Activated gamma-delta T cell treated with Interleukin-2 at 50 U/mL for 16 hours (primary cell): ENCODE results near the gene NFKBIE.
"Not testable (repeated sequence)": the region's sequence is repeated elsewhere in the genome, so short reads cannot be mapped to it uniquely, and the experiment has no call there.

ENCODE experiments used
- DNase-seq: peaks from one replicate; pipeline ENCODE4 v3.0.0-alpha.2; 2020

NFKBIE gene

DNA sequence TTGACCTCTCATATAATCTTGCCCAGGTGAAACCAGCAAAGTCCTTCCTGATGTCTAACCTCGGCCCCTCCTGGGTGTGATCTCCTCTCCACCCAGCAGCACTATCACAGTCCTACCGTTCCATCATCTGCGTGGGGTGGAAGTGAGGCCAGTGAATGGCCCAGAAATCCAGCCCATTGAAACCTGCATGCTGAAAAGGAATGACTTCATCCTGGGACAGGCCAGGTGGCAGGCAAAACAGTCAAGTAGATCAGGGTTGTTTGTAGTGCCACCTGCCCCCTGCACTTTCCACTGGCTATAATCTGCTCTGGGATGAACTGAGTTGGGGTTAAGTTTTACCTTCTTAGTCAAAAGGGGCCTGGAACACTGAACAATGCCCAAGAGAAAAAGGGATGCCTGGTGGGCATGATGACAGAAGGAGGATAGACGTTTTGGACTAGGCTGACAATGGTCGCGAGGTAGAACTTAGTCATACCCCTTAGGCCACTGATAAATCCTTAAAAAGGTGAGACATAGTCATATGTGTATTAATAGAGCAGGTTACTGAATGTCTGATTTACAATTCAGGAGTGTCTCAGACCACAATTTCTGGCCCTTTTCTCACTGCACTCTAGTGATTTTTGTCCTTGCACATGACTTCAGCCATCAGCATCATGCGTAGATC is 26.5 kb downstream of the NFKBIE start:
- DNase-seq: no peak

DNA sequence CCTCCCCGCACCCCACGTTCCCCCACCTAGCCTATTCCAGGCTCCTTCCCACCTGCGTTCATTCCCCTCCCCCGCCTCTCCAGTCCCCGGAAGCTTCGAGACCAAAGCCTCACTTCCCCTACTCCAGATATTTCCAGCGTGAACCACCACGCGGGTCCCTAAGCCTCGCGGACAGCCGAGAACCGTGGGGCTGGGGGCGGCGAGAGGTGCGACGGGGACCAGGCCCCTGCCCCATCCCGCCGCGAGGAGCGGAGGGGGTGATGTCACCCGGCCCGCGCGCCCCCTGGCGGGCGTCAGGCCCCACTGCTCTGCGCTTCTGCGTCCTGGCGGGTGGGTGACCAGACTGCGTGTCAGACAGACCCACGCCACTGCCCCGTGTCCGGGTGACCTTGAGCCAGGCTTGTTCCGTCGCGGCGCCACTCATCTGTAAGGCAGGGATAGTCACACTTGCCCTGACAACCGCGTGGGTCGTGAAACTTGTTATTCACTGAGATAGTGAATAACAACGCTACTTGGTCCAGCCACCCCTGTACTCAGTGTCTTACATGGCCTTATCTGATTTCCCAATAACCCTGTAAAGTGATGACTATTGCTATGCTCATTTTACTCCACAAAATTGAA is 27.4 kb downstream of the NFKBIE start:
- DNase-seq: peak; percentile 78

- peak; percentile 58 for DNase-seq
Observed at GRCh38 chr6:44237021-44237812, 28.1 kb downstream of the NFKBIE start.

DNA sequence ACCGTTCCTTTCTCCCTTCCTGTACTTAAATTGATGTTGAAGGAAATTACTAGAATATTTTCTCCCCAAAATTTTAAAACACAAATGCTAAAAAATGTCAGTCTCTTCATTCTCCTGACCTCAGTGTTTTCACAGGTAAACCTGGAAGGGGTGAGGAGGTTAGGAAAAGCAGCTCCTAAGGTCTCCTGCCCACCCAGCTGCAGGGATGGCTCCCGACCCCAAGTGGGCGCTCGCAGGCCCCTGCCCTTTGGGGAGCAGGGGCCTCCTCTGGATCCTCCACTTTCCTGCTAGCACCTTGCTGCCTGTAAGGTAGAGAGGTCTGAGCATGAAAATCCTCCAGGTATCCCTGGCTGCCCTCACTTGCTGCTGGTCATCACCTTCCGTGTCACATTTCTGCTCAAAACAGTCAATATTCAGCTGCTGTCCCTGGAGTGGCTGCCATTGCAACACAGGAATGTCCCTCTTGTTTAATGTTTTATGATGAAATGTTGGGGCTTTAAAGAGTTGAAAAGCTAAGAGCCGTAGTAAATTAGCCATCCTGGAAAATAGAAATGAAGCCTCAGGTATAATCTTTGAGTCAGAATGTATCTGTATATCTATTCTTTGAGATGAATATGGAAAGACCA is 29.3 kb downstream of the NFKBIE start:
- no peak for DNase-seq

DNA sequence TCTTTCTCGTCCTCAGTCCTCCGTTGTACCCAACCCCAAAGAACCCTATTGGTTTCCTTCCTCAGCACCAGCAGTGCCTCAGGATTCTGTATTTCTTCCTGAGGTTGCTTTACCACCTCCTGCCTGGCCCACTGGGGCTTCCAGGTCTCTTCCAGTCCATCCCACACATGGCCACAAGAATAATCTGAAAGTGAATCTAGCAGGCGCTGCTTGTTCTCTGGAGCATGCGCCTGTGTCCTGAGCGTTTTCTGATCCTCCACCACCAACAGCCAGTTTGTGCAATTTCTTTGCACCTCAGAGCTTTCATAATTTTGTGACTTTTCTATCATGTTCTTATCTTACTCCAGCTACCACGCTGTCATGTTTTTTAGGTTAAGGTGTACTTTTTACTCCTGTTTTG is 30.1 kb downstream of the NFKBIE start:
- DNase-seq: no peak

DNA sequence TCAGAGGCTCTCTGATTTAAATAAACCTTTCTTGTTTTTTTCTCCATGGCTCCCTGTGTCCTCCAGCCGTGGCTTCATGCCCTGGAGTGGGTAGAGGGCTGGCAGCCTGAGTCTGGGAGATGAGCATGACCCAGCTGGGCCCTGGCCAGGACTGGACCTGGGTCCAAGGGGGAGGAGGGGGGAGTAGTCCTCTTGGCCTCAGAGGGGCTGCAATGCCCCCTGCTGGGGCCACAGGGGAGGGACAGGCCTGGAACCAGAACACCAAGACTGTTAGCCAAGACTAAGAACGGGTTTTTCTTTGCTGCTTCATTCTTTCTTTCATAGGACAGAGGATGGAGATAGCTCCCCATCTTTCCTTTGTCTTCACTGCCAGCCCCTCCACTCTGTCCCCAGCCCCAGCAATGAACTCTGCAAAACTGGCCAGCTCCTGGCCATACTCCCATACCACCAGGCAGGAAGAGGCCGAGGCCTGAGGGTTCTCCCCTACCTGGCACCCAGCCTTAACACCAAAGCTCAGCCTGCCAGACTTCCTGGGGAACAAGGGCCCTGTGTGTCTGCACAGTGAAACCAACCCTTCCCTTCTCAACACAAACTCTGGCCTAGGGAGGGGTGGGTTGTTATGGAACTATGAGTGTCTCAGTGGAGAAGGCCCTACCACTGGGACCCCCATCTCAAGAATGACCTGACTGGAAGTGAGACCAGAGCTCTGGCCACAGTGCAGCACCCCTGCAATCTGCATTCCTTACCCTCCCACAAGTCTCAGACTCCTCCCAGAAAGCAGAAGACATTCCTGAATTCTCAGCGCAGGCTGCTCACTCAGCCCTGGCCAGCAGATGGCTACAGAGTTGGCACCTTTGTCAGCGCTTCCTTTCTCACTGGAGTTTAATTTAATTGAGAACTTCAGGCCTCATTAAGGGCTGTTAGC is 31.0 kb downstream of the NFKBIE start:
- no peak for DNase-seq

DNA sequence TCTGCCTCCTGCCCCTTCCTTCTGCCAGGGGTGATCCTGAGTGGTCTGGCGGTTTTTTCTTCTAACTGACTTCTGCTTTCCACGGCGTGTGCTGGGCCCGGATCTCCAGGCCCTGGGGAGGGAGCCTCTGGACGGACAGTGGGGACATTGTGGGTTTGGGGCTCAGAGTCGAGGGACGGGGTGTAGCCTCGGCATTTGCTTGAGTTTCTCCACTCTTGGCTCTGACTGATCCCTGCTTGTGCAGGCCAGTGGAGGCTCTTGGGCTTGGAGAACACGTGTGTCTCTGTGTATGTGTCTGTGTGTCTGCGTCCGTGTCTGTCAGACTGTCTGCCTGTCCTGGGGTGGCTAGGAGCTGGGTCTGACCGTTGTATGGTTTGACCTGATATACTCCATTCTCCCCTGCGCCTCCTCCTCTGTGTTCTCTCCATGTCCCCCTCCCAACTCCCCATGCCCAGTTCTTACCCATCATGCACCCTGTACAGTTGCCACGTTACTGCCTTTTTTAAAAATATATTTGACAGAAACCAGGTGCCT is 31.7 kb downstream of the NFKBIE start:
- no peak for DNase-seq

DNA sequence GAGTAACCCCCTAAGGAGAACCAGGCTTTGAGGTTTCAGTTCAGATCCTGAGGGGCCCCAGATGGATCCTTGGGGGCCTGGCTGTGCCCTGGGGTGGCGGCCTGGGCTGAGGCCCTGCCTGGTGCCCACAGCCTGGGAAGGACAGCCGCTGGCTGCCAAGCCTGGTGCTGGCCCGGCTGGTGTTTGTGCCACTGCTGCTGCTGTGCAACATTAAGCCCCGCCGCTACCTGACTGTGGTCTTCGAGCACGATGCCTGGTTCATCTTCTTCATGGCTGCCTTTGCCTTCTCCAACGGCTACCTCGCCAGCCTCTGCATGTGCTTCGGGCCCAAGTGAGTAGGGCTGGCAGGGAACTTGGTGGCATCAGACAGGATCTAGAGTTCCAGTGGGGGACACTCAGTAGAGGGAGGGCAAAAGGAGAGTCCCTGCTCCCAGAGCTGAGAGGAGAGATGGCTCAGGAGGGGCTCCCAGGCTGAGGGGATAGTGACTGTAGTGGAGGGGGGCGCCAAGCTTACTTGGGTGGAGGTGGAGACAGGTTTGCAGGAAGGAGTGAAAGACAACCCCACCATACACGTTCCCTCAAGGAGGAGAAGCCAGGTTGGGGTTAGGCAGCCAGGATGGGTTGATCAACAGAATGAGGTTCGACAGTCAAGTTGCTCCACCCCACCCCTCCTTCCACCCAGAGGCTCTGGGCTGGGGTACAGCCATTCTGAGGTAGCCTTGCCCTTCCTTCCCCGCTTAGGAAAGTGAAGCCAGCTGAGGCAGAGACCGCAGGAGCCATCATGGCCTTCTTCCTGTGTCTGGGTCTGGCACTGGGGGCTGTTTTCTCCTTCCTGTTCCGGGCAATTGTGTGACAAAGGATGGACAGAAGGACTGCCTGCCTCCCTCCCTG is 32.4 kb downstream of the NFKBIE start:
- no peak for DNase-seq

DNA sequence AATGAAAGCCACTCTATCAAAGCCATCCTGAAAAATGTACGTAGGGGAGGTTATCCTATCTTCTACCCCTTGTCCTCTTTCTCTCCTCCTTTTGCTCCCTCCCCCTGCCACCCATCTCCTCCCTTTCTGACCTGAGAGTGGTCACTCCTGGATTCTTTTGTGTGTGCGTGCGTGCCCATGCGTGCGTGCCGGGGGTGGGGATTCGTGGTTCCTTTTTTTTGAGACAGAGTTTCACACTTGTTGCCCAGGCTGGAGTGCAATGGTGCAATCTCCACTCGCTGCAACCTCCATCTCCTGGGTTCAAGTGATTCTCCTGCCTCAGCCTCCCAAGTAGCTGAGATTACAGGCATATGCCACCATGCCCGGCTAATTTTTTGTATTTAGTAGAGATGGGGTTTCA is 33.9 kb downstream of the NFKBIE start:
- DNase-seq: not testable (repeated sequence)

GRCh38 chr6:44230034-44230675 is 35.2 kb downstream of the NFKBIE start:
- no peak for DNase-seq

DNA sequence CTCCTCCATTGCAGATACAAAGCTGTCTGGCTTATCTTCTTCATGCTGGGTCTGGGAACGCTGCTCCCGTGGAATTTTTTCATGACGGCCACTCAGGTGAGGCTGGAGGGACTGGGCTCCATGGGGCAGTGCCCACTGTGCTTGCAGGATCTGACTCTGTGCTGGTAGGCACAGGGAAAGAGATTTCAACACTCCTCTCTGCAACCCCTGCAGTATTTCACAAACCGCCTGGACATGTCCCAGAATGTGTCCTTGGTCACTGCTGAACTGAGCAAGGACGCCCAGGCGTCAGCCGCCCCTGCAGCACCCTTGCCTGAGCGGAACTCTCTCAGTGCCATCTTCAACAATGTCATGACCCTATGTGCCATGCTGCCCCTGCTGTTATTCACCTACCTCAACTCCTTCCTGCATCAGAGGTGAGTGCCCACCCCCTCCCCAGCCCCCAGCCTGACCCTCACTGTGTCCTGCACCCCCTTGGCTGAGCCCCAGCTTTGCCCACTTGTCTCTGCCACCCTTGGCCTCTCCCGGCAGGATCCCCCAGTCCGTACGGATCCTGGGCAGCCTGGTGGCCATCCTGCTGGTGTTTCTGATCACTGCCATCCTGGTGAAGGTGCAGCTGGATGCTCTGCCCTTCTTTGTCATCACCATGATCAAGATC is 35.8 kb downstream of the NFKBIE start:
- no peak for DNase-seq

- no peak for DNase-seq
Observed at GRCh38 chr6:44228836-44229235, 36.5 kb downstream of the NFKBIE start.

DNA sequence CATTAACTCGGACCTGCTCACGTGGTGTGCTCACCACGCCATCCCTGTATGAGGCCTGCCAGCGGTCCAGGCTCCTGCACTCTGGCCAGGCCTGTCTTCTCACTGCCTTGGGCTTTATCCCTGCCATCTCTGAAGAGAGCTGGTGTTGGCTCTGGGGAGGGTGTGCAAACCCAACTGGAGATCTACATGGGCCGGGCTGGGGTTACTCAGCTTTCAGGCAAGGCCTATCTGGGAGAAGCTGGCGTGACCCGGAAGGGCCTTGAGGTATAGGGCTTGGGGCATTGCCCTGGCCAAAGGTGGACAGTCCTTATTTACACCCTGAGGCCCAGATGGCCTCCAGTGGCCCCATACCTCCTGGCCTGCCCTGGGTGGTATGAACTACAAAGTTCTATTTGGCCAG is 36.9 kb downstream of the NFKBIE start:
- no peak for DNase-seq

GRCh38 chr6:44228031-44228430 is 37.3 kb downstream of the NFKBIE start:
- DNase-seq: no peak

- DNase-seq: no peak
Observed at GRCh38 chr6:44227148-44227793, 38.1 kb downstream of the NFKBIE start.

- DNase-seq: no peak
Observed at GRCh38 chr6:44226368-44227147, 38.8 kb downstream of the NFKBIE start.

DNA sequence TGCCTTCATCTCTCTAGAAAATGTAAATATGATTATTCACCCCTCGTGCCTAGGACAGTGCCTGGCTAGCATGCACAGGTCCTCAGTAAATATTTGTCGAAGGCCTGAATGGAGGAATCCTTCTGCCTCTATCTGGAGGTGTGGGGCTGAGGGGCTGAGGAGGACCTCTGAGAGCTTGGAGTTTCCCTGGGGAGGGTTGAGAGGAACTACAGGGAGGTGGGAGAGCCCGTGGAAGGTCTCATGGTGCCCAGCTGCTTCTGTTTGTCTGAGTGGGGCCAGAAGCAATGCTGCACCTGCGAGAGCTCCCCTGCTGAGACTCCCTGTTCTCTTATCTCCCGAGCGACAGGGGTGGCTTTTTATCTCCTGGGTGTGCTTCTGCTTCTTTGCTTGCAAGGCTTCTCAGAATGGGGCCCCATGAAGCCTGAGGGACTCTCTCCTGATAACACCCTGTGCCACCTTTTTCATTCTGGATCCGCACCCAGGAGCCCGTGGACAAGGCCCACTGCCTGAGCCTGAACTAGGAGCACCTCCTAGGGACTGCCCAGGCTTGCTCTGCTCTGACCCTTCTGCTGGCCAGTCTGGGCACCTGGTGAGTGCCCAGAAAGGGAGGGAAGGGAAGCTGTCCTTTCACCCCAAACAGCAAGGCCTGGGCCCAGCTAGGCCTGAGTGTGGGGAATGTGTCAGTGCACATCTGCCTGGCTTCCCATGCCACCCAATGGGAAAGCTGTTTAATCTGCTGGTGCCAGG is 39.6 kb downstream of the NFKBIE start:
- no peak for DNase-seq

DNA sequence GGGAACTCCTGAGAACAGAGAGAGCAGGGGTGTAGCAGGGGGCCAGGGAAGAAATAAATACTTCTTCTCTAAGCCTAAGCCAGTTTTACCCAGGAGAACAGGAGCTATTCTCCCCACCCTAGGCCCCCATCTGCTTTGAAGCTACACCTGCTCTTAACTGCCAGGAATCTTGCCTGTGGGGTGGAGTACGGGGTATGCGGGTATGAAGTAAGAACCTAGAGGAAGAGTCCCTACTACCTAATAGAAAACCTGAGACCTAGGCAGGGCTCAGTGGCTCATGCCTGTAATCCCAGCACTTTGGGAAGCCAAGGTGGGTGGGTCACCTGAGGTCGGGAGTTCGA is 40.4 kb downstream of the NFKBIE start:
- DNase-seq: no peak
